Measurements from ENCODE around the gene ERCC3.
A peak's percentile ranks its signal among the peaks of the same experiment; 100 is the strongest.
"Not testable (repeated sequence)": the region's sequence is repeated elsewhere in the genome, so short reads cannot be mapped to it uniquely, and the experiment has no call there.

ERCC3 gene

GRCh38 chr2:127226132-127226519 lies 67.8 kb downstream of the ERCC3 start:
- TF ChIP-seq, protein P1, sequence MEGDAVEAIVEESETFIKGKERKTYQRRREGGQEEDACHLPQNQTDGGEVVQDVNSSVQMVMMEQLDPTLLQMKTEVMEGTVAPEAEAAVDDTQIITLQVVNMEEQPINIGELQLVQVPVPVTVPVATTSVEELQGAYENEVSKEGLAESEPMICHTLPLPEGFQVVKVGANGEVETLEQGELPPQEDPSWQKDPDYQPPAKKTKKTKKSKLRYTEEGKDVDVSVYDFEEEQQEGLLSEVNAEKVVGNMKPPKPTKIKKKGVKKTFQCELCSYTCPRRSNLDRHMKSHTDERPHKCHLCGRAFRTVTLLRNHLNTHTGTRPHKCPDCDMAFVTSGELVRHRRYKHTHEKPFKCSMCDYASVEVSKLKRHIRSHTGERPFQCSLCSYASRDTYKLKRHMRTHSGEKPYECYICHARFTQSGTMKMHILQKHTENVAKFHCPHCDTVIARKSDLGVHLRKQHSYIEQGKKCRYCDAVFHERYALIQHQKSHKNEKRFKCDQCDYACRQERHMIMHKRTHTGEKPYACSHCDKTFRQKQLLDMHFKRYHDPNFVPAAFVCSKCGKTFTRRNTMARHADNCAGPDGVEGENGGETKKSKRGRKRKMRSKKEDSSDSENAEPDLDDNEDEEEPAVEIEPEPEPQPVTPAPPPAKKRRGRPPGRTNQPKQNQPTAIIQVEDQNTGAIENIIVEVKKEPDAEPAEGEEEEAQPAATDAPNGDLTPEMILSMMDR (IDR thresholded peaks at IDR 0.05; ENCODE audit: extremely low read depth, missing control alignments): no peak
- DNase-seq (ENCODE audit: low spot score): no peak

DNA sequence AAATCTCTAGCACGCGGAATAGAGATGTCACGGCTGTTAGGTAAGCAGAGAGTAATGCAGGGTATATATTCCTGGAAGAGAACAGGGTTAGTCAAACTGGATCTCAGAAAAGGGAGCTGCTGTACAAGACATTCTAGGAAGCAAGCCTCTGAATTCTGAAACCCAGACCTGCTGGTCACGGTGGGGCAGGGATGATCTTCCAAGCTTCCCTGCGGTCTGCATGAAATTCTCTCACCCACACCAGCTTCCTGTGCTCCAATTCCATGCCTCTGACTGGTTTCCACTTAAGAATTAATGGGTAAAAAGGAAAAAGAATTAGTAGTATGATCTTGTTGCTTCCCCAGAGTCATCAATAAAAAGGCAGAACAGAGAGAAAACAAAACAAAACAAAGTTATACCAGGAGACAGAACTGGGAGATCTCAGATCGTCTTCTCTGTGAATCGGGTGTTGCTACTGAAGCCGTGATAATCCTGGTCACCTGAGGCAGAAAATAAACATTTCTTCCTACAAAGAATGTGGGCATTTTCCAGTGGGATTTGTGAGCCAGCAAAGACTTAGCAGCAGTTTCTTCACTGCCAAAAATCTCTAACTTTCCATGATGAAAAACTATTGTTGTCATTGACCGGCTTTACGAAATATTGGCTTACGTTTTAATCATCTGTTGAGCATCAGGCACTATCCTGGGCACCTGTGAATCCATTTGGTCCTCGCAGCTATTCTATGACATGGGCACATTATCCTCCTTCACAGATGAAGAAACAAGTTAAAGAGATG lies 68.6 kb downstream of the ERCC3 start:
- DNase-seq (ENCODE audit: low spot score): no peak
- TF ChIP-seq, protein P1 (IDR thresholded peaks at IDR 0.05; ENCODE audit: extremely low read depth, missing control alignments): no peak

DNA sequence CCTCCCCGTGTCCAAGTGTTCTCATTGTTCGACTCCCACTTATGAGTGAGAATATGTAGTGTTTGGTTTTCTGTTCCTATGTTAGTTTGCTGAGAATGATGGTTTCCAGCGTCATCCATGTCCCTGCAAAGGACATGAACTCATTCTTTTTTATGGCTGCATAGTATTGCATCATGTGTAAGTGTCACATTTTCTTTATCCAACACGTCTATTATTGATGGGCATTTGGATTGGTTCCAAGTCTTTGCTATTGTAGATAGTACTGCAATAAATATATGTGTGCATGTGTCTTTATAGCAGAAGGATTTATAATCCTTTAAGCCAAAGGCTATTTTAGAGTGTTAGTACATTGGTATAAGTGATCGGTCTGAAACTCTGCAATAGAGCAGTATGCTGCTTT lies 69.8 kb downstream of the ERCC3 start:
- DNase-seq (ENCODE audit: low spot score): not testable (repeated sequence)

DNA sequence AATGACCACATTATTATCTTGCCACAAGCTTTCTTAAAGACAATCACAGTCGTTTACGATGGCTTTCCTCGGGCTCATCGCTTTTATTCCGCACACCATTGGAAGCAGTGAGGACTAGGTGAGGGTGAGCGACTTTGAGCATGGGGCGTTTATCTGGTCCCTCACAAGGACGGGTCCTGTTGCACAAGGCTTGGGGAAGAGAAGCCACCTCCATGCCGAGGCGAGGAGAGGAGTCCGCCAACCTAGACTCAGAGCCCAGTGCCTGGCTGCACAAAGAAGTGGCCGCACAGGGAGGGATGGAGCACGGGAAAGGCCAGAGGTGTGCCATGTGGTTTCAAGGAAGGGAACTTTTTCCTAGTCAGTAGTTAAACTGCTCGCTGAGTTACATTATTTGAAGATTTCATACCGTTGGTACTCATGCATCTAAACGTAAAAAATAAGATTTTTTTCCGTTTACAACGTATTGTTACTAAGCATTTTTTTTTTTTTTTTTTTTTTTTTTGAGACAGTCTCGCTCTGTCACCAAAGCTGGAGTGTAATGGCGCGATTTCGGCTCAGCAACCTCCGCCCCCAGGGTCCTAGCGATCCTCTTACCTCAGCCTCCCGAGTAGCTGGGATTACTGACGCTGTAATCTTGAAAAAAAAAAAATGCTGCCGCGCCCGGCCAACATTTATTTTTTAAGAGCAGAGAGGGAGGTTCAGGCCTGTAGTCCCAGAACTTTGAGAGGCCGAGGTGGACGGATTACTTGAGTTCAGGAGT lies 73.0 kb downstream of the ERCC3 start:
- TF ChIP-seq, protein P1 (IDR thresholded peaks at IDR 0.05; ENCODE audit: extremely low read depth, missing control alignments): no peak
- no peak for DNase-seq (ENCODE audit: low spot score)

DNA sequence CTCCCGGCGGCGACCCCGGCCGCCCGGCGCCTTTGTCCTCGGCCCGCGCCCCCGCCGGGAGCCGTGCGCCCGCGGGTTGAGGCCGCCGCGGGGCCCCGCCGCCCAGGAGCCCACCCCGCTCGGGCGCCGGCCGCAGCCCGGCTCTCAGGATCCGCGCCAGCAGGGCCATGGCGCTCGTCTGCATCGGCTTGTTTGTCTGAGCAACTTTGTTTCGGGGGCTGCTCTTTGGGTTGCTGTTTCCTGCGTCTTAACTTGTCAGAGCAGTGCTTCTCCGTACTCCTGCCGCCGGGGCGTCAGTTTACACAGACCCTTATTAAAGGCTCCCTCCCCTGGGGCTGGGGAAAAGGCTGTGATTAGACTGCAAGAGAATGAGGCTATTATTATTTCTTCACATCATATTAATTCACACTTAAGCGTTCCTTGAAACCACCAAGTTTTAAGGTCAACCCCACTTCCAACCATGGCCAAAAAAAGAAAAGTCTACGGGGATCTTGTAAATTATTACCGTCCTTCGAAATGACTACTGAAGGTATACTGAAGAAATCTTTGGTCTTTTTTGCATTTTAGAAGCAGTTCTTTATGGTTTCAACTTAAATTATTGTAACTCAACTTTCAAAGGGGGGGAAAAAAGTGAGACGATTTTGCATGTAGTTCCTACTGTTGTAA lies 73.7 kb downstream of the ERCC3 start, which contains the start of gene CYP27C1:
TSS of gene CYP27C1 (minus strand) at position 198 of the 666 bp plus-strand sequence. CDS start at position 169, 29 bp downstream.
- TF ChIP-seq, protein P1 (IDR thresholded peaks at IDR 0.05; ENCODE audit: extremely low read depth, missing control alignments): no peak
- DNase-seq (ENCODE audit: low spot score): no peak

- TF ChIP-seq, protein P1 (IDR thresholded peaks at IDR 0.05; ENCODE audit: extremely low read depth, missing control alignments): no peak
- DNase-seq (ENCODE audit: low spot score): peak; percentile 55
Measured at GRCh38 chr2:127219171-127220070, 74.5 kb downstream of the ERCC3 start.

- DNase-seq (ENCODE audit: low spot score): no peak
- TF ChIP-seq, protein P1 (IDR thresholded peaks at IDR 0.05; ENCODE audit: extremely low read depth, missing control alignments): no peak
Measured at GRCh38 chr2:127218812-127219170, 75.2 kb downstream of the ERCC3 start.
